GM18519 (cell line): ENCODE results near the gene ANKRD11.

Experiments used
- ATAC-seq: cut with Tn5 transposase; IDR thresholded peaks from one replicate; pipeline ENCODE4 v1.9.1; 2021; ENCODE audit warnings: mild to moderate bottlenecking, moderate library complexity; ENCODE audit not compliant: unreplicated experiment, low FRiP score

ANKRD11 gene

GRCh38 chr16:89490439-89491237 lies at the start of gene ANKRD11:
ANKRD11 (minus strand) TSS chr16:89490561; CDS start chr16:89317019, 173,542 bp downstream.
- ATAC-seq, result peak; percentile 79

DNA sequence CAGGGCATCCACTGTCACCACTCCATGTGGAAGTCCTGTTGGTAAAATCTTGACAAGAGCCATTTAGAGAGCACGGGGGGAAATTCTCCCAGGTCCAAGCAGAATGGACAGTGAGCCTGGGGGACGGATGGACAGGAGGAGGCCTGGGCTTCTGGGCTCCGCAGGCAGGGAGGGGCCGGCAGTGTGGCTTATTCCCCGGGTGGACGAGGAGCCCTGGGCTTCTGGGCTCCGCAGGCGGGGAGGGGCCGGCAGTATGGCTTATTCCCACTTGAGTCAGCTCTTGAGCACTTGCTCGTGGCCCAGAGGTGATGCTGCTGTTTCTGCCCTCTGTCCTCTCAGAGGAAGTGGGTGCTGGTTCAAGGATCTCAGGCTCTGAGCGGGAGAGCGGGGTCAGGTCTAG lies 47.9 kb upstream of the ANKRD11 start:
- no peak for ATAC-seq

GRCh38 chr16:89537549-89537925 lies 47.2 kb upstream of the ANKRD11 start:
- no peak for ATAC-seq

- ATAC-seq, result no peak
These were observed 46.7 kb upstream of the ANKRD11 start for GRCh38 chr16:89536886-89537548.

GRCh38 chr16:89536371-89536770 lies 46.0 kb upstream of the ANKRD11 start:
- ATAC-seq, result no peak

DNA sequence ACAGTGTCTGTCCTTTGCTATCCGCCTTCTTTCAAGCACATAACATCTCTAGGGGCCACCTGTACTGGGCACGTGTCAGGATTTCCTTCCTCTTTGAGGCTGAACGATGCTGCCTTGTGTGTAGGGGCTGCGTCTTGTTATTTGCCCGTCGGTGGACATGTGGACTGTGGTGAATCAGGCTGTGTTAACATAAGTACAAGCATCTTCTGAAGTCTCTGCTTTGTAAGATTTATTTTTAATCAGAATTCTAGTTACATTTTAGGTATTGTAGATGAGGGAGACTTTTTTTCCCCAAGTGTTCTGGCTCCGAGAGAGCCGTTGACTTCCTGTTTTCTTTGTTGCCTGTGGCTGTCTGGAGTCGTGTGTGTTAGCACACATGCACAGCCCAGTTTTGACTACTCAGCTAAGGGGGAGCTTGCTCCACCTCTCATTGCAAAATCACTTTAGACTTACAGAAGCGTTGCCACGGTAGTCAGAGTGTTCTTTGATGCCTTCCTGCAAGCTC lies 43.9 kb upstream of the ANKRD11 start:
- ATAC-seq, result no peak

- ATAC-seq, result no peak
These were observed 41.6 kb upstream of the ANKRD11 start for GRCh38 chr16:89531821-89532526.

DNA sequence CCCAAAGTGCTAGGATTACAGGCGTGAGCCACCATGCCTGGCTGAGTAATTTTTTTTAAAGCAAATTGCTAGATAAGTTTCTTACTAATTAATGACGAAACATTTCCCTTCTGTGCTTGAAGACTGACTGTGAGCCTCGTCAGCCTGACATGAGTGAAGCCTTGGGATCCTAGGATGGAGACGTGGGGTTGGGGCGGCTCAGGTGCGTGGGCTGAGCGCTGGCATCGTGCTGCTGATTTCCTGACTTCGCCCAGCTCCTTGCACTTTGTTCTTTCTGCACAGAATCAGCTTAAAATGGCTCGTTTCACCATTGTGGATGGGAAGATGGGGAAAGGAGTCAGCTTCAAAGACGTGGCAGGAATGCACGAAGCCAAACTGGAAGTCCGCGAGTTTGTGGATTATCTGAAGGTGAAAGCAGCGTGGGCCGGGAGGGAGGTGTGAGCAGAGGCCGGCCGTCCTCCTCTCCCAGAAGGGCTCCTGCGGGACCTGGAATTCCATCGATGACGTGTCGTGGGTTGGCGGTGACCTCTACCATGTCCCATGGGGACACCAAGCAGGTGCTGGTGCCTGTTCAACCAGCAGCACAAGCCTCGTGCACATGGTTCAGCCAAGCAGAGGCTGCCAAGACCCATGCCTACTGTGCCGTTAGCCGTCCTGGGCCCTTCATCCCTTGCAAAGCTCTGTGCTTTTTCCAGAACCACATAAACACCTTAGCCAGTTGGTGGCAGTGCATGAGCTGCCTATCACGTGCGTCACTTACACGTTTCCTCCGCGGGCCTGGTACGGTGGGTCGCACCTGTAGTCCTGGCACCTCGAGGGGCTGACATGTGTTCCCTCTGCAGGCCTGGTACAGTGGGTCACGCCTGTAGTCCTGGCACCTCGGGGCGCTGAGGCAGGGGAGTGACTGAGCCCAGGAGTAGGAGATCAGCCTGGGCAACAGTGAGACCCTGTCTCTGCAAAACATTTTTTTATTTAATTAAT lies 40.3 kb upstream of the ANKRD11 start:
- no peak for ATAC-seq

DNA sequence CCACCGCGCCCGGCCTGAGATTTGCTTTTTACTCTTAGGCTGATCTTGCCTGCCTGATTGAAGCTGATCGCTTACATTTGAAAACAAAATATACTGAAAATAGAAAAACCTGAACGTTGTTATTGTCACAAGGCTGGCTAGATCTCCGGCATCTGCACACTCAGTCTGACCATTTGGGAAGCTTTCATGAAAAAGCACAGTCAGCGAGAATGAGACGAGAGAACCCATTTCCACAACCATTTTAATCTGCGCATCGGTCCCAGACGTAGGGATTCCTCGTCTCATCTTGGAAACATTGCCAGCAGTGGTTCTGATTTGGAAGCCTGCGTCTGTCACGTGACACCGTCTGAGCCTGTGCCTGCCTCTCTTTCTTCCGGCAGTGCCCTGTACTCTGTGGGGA lies 38.7 kb upstream of the ANKRD11 start:
- no peak for ATAC-seq

DNA sequence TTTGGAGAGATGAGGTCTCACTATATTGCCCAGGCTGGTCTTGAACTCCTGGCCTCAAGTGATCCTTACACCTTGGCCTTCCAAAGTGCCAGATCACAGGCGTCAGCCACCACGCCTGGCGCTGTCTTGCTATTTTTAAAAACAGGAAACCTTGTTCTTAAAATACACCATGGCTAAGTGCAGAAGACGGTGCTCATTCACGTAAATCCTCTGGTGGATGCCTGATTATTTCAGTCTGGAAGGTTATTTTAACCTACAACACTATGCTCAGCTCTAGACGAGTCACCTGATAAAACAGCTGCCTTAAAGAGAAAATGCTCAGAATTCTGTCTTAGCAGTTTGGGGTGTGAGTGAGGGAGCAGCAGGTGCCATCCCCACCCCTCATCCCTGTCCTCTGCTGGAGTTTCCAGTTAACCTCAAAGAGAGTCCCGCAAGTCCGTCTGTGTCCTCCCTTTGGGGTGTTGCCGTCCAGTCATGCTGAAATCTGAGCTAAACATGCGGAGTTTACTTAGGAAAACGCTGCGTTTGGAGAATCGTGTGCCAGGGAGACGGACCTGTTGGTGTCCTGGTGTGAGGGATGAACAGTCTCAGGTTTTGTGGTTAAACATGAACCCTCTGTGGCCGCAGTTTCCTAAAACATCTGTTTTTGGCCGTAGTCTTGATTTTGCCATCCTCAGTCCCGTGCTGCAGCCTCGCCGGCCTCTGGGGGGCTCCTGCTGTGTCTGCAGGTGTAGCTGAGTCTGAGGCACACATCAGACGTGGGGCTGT lies 35.0 kb upstream of the ANKRD11 start:
- ATAC-seq, result no peak

DNA sequence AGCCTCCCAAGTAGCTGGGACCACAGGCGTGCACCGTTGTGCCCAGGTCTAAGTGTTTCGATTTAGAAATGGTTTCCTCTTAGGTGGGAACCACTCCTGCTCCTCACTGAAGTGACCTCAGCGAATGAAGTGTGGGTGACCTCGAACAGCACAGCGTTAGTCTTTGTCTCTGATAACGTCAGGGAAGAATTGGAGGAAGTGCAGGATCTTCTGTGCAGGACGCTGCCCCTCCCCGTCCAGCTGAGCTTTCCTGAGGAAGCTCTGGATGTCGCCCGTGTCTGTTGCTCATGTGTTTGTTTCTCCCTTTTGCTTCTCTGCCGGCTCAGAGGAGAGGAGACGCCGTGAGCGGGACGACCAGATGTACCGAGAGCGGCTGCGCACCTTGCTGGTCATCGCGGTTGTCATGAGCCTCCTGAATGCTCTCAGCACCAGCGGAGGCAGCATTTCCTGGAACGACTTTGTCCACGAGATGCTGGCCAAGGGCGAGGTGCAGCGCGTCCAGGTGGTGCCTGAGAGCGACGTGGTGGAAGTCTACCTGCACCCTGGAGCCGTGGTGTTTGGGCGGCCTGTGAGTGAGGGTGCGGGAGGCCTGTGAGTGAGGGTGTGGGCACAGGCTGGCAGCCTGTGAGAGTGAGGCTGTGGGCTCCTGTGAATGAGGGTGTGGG lies 33.5 kb upstream of the ANKRD11 start:
- ATAC-seq, result no peak

DNA sequence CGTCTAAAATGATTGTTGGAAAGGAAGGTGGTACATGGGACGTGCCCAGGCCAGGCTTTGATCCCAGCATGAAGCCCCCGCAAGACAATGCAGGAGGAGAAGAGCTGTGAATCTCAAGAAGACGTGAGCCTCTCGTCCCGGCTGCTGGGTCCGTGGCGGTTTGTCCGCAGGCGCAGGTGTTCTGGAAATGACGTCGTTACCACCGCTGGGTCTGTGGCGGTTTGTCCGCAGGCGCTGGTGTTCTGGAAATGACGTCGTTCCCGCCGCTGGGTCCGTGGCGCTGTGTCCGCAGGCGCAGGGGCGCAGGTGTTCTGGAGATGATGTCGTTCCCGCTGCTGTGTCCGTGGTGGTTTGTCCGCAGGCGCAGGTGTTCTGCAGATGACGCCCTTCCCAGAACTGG lies 31.9 kb upstream of the ANKRD11 start:
- no peak for ATAC-seq

- ATAC-seq, result no peak
These were observed 29.5 kb upstream of the ANKRD11 start for GRCh38 chr16:89519881-89520280.

GRCh38 chr16:89517128-89517527 lies 26.8 kb upstream of the ANKRD11 start:
- ATAC-seq, result no peak

DNA sequence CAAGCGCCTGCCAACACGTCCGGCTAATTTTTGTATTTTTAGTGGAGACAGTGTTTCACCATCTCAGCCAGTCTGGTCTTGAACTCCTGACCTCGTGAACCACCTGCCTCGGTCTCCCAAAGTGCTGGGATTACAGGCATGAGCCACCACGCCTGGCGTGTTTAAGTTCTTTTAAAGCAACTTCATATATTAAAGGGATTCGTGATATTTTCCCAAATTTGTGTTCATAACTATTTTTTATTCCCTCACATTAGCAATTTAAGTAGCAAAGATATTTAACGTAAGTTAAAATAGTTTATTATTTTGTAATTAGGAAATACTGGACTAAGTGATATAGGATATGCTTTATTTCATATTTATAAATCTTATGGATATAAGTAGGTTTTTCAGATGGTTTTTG lies 22.1 kb upstream of the ANKRD11 start:
- no peak for ATAC-seq

DNA sequence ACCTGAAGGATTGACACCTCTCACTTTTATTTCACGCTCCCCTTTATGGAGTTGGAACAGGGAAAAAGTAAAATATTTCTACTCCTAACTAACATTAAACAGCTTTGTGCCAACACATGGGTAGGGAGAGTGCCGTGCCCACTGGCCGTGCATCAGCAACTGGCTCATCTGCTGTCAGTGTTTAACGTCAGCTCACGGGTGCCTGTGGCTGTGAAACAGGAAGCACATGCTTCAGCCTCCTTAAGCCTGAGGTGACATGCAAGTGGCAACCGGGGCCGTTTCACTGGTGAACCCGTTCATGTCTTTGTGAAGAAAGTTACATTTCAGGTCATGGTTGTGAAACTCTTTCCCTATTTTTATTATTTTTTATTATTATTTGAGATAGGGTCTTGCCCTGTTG lies 21.0 kb upstream of the ANKRD11 start:
- ATAC-seq, result no peak

DNA sequence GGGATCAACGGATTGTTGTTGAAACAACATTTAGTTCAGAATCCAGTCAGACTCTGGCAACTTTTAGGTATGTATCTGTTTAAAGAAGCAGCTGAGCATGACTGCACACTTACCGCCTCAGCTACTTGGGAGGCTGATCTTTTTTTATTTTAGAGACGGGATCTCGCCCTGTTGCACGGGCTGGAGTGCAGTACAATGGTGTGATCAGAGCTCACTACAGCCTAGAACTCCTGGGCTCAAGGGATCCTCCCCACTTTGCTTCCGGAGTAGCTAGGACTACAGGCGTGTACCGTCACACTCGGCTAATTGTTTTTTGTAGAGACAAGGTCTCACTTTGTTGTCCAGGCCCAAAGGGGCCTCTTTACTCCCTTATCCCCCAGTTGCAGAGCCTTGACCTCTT lies 20.2 kb upstream of the ANKRD11 start:
- no peak for ATAC-seq

GRCh38 chr16:89507834-89508590 lies 17.7 kb upstream of the ANKRD11 start, which contains the start of gene SPG7:
SPG7 (plus strand) TSS chr16:89508403; CDS start chr16:89508418, 15 bp downstream.
- peak; percentile 74 for ATAC-seq
